Nephron (organoid): ENCODE measurements around the gene MMAA.
A peak's percentile ranks its signal among the peaks of the same experiment; 100 is the strongest.

Experiments used
- H3K27ac Mint-ChIP-seq, 3 experiments: 2 replicates each; pipeline ENCODE4 v1.8.0; 2020; ENCODE audit warnings: mixed read lengths in 3 of 3, mild to moderate bottlenecking in 2 of 3, moderate library complexity in 1 of 3
- H3K27me3 Mint-ChIP-seq: 2 replicates; pipeline ENCODE4 v1.8.0; 2021; ENCODE audit warnings: low read depth, mild to moderate bottlenecking, moderate library complexity, mixed read lengths
- H3K36me3 Mint-ChIP-seq: 2 replicates; pipeline ENCODE4 v1.8.0; 2020; ENCODE audit warnings: low read depth, mixed read lengths
- H3K4me1 Mint-ChIP-seq: 2 replicates; pipeline ENCODE4 v1.8.0; 2020; ENCODE audit warnings: mixed read lengths
- H3K4me3 Mint-ChIP-seq, 3 experiments: 2 replicates each; pipeline ENCODE4 v1.8.0; 2020; ENCODE audit warnings: mild to moderate bottlenecking in 3 of 3, mixed read lengths in 3 of 3, moderate library complexity in 2 of 3
- H3K9me3 Mint-ChIP-seq: 2 replicates; pipeline ENCODE4 v1.8.0; 2020; ENCODE audit warnings: mixed read lengths
- CTCF ChIP-seq, 3 experiments: fragments of 200-600 bp; sonication (generic); IDR thresholded peaks; one replicate each; pipeline ENCODE4 v1.5.0; 2021; ENCODE audit warnings: antibody characterized with exemption in 3 of 3; ENCODE audit not compliant: unreplicated experiment in 3 of 3

MMAA gene

DNA sequence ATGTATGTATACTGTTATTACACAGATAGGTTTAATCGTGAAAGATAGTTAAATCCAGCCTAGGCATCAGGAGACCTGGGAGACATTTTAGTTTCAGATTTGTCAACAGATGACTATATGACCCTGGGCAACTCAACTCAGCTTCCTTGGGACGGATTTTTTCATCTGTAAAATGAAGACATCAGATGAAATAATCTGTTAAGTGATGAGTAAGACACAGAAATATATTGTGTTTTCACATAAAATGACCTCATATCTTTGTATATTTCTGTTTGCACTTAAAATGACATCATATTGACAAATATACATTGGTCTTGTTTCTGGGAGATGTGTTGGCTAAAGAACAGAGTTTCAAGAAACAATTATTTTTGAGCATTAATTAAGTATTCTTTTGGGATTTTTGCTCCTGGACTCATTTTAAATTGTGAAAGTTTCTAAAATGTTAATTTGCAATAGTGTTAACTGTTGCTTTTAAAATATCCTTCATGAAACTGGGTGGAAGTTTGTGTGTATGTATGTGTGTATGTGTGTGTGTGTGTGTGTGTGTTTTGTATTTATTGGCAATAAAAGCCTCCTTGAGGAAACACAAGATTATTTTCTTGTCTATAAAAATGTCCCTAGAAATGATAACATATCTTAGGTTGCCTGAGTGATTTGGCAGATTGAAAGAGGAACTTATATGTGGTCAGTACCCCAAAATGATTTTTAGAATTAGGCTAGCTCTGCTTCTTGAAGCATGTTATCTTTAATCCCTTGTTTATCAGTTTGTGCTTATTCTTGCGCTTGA lies 29.1 kb upstream of the MMAA start:
- Mint-ChIP-seq H3K9me3 (peaks cover 28% of the 10 kb centered on the region), H3K4me3 (no peak overlapping the region), H3K36me3 (no peaks in the 10 kb centered on the region)

GRCh38 chr4:145602129-145602760 lies 16.9 kb upstream of the MMAA start:
- no peaks in the 10 kb centered on the region for H3K27me3 Mint-ChIP-seq
- H3K36me3 Mint-ChIP-seq, result no peaks in the 10 kb centered on the region
- H3K9me3 Mint-ChIP-seq, result peaks cover 14% of the 10 kb centered on the region
- no peak for TF ChIP-seq CTCF (IDR thresholded peaks at IDR 0.05; ENCODE audit: unreplicated experiment in 3 of 3)
- no peak overlapping the region for H3K4me3 Mint-ChIP-seq
- no peaks in the 10 kb centered on the region for H3K4me1 Mint-ChIP-seq
- H3K27ac Mint-ChIP-seq, result no peak overlapping the region

More for the DNA sequence above, 29.1 kb upstream of the MMAA start:
- no peak for TF ChIP-seq CTCF (IDR thresholded peaks at IDR 0.05; ENCODE audit: unreplicated experiment in 3 of 3)
- peaks cover 4% of the 10 kb centered on the region for H3K27me3 Mint-ChIP-seq
- H3K27ac Mint-ChIP-seq, result no peak overlapping the region
- no peaks in the 10 kb centered on the region for H3K4me1 Mint-ChIP-seq

DNA sequence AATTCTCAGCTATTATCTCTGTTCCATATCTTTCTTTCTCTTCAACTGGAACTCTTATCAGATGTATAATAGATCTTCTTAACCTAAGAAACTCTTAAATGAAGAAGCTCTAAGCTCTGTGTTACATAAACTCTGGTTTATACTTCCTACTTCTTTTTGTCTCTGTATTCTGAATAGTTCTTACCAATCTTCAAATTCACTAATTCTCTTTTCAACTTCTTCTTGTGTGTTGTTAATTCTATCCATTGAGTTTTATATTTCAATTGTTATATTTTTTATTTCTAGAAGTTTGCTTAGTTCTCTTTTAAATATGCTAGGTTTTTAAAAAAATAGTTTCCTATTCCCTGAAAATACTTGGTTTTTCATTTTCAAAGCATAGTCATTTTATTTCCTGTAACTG lies 13.2 kb upstream of the MMAA start:
- H3K4me1 Mint-ChIP-seq, result no peaks in the 10 kb centered on the region
- no peak overlapping the region for H3K27ac Mint-ChIP-seq
- no peak overlapping the region for H3K4me3 Mint-ChIP-seq
- no peak for TF ChIP-seq CTCF (IDR thresholded peaks at IDR 0.05; ENCODE audit: unreplicated experiment in 3 of 3)
- H3K36me3 Mint-ChIP-seq, result no peaks in the 10 kb centered on the region
- H3K9me3 Mint-ChIP-seq, result peaks cover 13% of the 10 kb centered on the region
- H3K27me3 Mint-ChIP-seq, result no peaks in the 10 kb centered on the region

DNA sequence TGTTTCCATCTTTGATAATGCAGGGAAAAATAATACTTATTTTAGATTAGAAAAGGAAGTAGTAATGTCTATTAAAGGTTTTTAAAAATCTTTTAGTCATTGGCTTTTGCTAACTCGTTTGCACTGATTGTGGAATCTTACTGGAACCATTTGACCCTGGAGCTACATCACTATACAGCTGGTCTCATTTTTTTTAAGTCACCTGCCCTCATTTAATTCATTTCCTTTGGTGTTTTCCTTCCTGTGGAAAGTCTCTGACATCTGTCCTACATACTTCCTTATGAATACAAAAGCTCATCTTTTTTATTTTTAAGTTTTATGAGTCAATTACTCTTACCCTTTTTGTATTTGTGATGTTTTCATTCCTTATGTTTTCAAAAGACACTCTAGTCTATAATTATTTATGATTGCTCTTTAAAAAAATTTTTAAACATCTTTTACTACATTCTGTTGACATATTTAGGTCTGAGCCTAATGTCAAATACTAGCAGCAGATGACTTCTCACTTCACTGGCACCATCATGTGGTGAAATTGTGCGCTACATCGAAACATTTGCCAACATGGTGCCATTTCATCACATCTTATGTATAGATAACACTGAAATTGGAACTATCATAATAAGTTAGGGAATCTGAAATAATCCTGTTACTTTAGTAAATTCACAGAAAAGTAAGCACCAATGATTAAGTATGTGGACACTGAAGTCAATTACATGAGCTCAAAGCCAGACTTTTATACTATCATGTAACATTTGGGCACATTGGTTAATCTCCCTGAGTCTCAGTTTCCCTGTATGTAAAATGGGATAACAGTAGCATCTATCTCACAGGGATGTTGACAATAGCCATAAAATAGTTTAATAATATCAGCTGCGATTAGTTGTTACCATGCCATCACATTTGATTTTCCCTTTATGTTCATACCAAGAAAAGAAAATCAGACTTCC lies 9.4 kb upstream of the MMAA start:
- H3K36me3 Mint-ChIP-seq, result no peaks in the 10 kb centered on the region

More for the DNA sequence above, 9.4 kb upstream of the MMAA start:
- no peaks in the 10 kb centered on the region for H3K27me3 Mint-ChIP-seq
- no peaks in the 10 kb centered on the region for H3K4me1 Mint-ChIP-seq
- peak overlapping the region in 1 of 3 experiments; percentile 52 for H3K27ac Mint-ChIP-seq
- H3K9me3 Mint-ChIP-seq, result peaks cover 13% of the 10 kb centered on the region
- TF ChIP-seq CTCF (IDR thresholded peaks at IDR 0.05; ENCODE audit: unreplicated experiment in 3 of 3), result peak; percentile 79 to 88 (median 83)
- no peak overlapping the region for H3K4me3 Mint-ChIP-seq
